Activated naive CD4-positive, alpha-beta T cell treated with anti-CD3 and anti-CD28 coated beads, Interleukin-2, amount 50 U/mL, for 16 hours (primary cell): Measurements from ENCODE around the gene ARL5B.

Source experiments
- DNase-seq: peaks from one replicate; pipeline ENCODE4 v3.0.0-alpha.2; 2020

The ARL5B gene

DNA sequence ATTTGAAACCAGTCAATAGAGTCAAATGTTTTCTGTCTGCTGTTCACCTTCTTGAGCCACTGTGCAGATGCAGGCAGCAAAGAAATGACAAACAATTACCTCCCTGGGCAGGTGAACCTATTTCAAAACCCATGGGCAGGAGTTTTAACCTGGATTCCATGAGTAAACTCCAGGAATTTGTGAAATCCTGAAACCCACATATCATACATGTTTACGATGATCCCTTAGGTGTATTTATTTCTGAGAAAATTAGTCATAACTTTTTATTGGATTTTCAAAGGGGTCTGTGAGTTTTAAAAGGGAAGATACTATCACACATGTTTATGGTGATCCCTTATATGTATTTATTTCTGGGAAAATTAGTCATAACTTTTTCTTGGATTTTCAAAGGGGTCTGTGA lies 59.8 kb downstream of the ARL5B start:
- DNase-seq: no peak

DNA sequence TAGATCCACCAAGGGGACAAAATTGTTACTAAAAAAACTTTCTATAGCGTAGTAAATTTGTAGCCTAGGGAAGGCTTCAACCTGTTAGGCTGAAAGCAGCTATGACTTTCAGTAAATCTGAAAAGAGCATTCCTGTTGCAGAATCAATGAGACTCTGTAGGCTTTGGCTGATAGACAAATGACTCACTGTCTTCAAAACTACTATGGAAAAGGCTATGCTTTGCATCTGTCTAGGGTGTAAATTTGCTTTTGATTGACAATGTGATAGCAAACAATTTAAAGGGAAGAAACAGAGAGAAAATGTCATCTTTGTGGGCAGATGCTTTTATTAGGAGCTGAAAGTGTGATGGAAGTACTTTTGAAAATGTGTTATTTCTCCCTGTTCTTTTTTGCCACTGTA lies 60.6 kb downstream of the ARL5B start:
- no peak for DNase-seq

DNA sequence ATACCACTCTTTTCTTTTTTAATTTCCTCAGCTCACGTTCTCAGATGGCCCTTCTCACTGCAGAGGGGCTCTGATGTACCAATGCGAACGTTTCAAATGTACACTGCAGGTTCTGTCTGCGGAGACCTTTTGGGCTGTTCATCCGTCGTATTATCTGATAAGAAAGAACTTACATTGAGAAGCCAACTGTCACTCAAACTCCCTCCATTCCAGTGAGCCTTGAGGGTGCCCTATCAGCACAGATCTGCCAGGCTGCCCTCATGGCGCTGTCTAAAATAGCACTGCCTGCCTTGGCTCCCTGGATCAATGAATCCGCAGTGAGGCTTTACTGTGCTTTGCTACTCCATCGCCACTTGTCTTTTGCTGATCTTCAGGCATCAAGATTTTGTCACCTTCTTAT lies 61.8 kb downstream of the ARL5B start:
- no peak for DNase-seq

DNA sequence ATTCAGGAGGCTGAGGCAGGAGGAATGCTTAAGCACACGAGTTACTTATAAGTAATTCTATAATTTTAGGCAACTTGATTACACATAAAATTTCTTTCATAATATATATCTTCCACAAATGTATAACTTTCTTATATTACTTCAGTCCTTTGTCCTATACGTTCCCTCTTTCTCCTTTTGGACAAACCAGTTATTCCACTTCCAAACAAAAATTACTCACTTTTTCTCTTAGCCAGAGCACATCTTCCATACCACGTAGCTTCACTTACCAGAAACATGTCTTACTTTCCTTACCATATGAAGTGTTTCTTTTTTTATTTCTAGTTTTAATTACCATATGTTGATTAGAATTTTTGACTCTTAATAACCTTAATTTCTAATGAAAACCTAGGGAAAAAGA lies 64.6 kb downstream of the ARL5B start:
- DNase-seq: no peak
